Kidney (tissue), 14 donors: Measurements from ENCODE around the gene NIBAN1. TPM values are rescaled to one million over a fixed set of nuclear protein-coding genes. Genes with fewer than 3 reads are reported as not detected.

Experiments
- DNase-seq, 5 donors: peaks; one replicate each; pipeline ENCODE4 v3.0.0-alpha.2; 2013 to 2020
- FAIRE-seq: peaks from 2 replicates; lab custom pipeline; 2012; peaks lifted over from hg19 to GRCh38; lab: Jason Lieb, UNC
- H3K27ac ChIP-seq, 2 donors: one replicate each; pipeline ENCODE4 v1.7.0; 2013; ENCODE audit warnings: low read depth in 2 of 2, low read length in 2 of 2, inconsistent platforms in 1 of 2
- H3K27me3 ChIP-seq: one replicate; pipeline ENCODE4 v1.7.1; 2013; ENCODE audit warnings: low read length, inconsistent platforms; ENCODE audit not compliant: control insufficient read depth, insufficient read depth
- H3K36me3 ChIP-seq, 3 donors: one replicate each; pipeline versions ENCODE4 v1.7.0 to v1.7.1; 2013; ENCODE audit warnings: low read length in 3 of 3, control low read depth in 1 of 3, inconsistent platforms in 1 of 3; ENCODE audit not compliant: insufficient read depth in 3 of 3, control insufficient read depth in 2 of 3
- H3K4me1 ChIP-seq, 3 donors: one replicate each; pipeline versions ENCODE4 v1.7.0 to v1.7.1; 2013; ENCODE audit warnings: low read length in 3 of 3, inconsistent platforms in 1 of 3, low read depth in 1 of 3; ENCODE audit not compliant: control insufficient read depth in 2 of 3, insufficient read depth in 2 of 3
- H3K4me3 ChIP-seq, 3 donors: one replicate each; pipeline versions ENCODE4 v1.7.0 to v1.8.1; 2013; ENCODE audit warnings: low read length in 3 of 3, control low read depth in 1 of 3, inconsistent platforms in 1 of 3
- H3K9ac ChIP-seq, 3 donors: one replicate each; pipeline versions ENCODE4 v1.7.0 to v1.7.1; 2013; ENCODE audit warnings: low read length in 3 of 3, control low read depth in 1 of 3, inconsistent platforms in 1 of 3
- H3K9me3 ChIP-seq, 3 donors: one replicate each; pipeline versions ENCODE4 v1.7.0 to v1.7.1; 2013; ENCODE audit warnings: low read length in 3 of 3, control low read depth in 1 of 3, inconsistent platforms in 1 of 3; ENCODE audit not compliant: control insufficient read depth in 2 of 3, insufficient read depth in 1 of 3
- CTCF ChIP-seq: IDR thresholded peaks from 3 replicates; pipeline ENCODE4 v1.5.1; 2012; ENCODE audit warnings: mild to moderate bottlenecking, moderate library complexity, borderline replicate concordance; ENCODE audit not compliant: insufficient read depth; ENCODE audit errors: extremely low read depth
- intact Hi-C: fragments of 100-400 bp; cut with DNase I; formaldehyde crosslinking; loops from one replicate; pipeline ENCODE4 v1.11.1; 2022
- polyA plus RNA-seq: library from polyadenylated mRNA; stranded (reverse); fragments of 350-450 nt; fragmentation: Illumina TruSeq; extraction: RNeasy Lipid Tissue Mini Kit (QIAGEN cat#74804); gene quantifications from one replicate; pipeline ENCODE4 v1.2.3, GENCODE V29; 2014; ENCODE audit warnings: low read depth, low replicate concordance; ENCODE audit not compliant: insufficient read depth
- total RNA-seq: library from RNA; stranded (reverse); fragmentation: NEBNext Ultra II Directional; extraction: Animal tissue kit (Norgen Biotek cat#: 25700); gene quantifications from one replicate; pipeline ENCODE4 v1.2.1, GENCODE V29; 2021
- donor health status: control.
- donor health status: control.
- donor health status: control.
- donor health status: control.
- donor health status: control.
- donor health status: DM: yes; HTN: yes; CAD: no.
- donor health status: Normal renal cell carcinoma (clear cell type).

The NIBAN1 gene
- total and polyA plus RNA-seq, 2 donors from 2014 or later: 2.6 to 25.4 TPM

- no peak for FAIRE-seq
- H3K36me3 ChIP-seq: no peaks in the 10 kb centered on the region
- intact Hi-C loops: no loop called here
- no peaks in the 10 kb centered on the region for H3K9me3 ChIP-seq
- no peaks in the 10 kb centered on the region for H3K4me1 ChIP-seq
- no peak overlapping the region for H3K9ac ChIP-seq
- H3K27ac ChIP-seq: no peak overlapping the region
- no peak overlapping the region for H3K4me3 ChIP-seq
- TF ChIP-seq CTCF: no peak
- peak in 2 of 5 donors; percentile 13 to 15 for DNase-seq
- H3K27me3 ChIP-seq: no peaks in the 10 kb centered on the region
Observed at GRCh38 chr1:184986250-184986649, 11.9 kb upstream of the NIBAN1 start.

DNA sequence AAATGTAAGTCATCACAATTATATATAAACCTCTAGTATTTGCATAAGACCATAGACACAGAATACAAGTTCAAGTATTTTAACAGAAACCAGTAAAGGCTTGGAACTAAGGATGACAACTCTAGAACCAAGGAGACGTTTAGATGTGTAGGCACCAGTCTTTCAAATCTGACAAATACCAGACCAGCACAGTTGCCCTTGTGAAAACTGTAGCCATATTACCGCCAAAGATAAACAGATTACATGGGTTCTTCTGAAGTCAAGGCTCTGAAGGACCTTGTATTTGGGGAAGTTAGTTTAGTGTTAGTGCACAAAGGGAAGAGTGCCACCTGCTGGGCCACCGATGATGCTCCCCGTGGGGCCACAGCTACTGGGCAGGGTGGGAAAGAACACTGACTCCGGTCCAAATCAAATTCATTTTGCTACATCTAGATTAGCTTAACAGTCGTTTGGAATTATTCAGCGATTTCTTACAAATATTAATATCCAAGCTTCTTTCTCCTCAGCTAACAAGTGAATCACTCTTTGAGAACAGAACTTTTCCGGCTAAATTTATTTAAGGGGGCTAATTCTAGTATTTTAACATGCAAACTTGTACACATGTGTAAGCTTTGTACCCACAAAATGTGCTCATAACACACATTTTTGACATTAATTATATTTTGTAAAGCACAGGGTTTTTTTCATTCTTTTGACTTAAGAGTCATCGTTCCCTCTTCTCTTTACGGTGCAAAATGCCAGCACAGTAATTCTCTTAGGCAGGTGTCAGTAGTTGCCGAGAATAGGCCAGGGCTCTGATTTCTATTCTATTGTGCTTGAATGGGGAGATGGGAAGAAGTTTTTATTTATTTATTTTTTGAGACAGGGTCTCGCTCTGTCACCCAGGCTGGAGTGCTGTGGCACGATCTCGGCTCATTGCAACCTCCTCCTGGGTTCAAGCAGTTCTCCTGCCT, 8.0 kb upstream of the NIBAN1 start:
- TF ChIP-seq CTCF: peak; percentile 73
- intact Hi-C loops: loop anchor here (5.0 kb wide), 1 partner anchor 175 kb away; no protein-coding TSS in a partner anchor
- no peak overlapping the region for H3K27ac ChIP-seq
- peak; percentile 56 for FAIRE-seq
- H3K4me3 ChIP-seq: no peak overlapping the region
- DNase-seq: peak; percentile 39 to 77 (median 51)
- H3K9ac ChIP-seq: no peak overlapping the region
- no peaks in the 10 kb centered on the region for H3K36me3 ChIP-seq
- H3K4me1 ChIP-seq: no peaks in the 10 kb centered on the region
- no peaks in the 10 kb centered on the region for H3K9me3 ChIP-seq
- H3K27me3 ChIP-seq: no peaks in the 10 kb centered on the region

DNA sequence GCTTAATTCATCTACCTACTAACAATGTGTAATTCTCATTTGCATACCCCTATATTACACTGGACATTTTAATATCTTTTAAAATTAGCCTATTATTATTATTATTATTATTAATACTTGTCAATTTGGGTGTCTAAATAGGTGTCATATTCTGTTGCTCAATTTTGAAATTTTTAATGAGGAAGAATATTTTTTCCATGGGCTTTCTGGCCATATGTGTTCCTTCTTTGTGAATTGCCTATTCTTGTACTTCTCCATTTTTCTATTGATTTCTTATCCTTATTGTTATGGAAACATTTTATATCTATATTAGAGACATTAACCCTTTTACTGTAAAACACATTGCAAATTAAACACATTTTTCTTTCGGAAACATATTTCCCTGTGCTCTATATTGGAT, 6.4 kb upstream of the NIBAN1 start:
- Histone ChIP-seq H3K4me1 (no peaks in the 10 kb centered on the region), H3K9ac (no peak overlapping the region), H3K9me3 (no peaks in the 10 kb centered on the region), H3K4me3 (no peak overlapping the region), H3K27me3 (no peaks in the 10 kb centered on the region), H3K27ac (no peak overlapping the region), H3K36me3 (no peaks in the 10 kb centered on the region)
- no peak for FAIRE-seq
- no peak for DNase-seq
- intact Hi-C loops: loop anchor here (5.0 kb wide), 1 partner anchor 173 kb away; no protein-coding TSS in a partner anchor
- TF ChIP-seq CTCF: no peak
